K562 (cell line): Measurements from ENCODE around the gene MADD. TPM values are rescaled to one million over a fixed set of nuclear protein-coding genes. Genes with fewer than 3 reads are reported as not detected.

Source experiments
- ATAC-seq: fragments of 200-7000 bp; cut with Tn5 transposase; 3 replicates; pipeline ENCODE4 v1.9.1; 2020; ENCODE audit warnings: moderate library complexity
- BruUV-seq: library from RNA; stranded (reverse); fragments of 400-500 nt; replicated peaks from 2 replicates; lab custom pipeline; 2021; lab: Mats Ljungman, UMichigan
- CTCF ChIA-PET: fragments of 300-600 bp; formaldehyde crosslinking; extraction: SDS; loops from one replicate; lab custom pipeline; 2021; ENCODE audit warnings: low intra/inter-chr PET ratio; lab: Yijun Ruan, JAX
- POLR2A ChIA-PET: fragments of 300-600, 350-650 bp; sonication (Branson Sonifier 250); formaldehyde crosslinking; extraction: SDS; loops from one replicate; lab custom pipeline; 2021; ENCODE audit warnings: antibody characterized with exemption, inconsistent platforms; lab: Yijun Ruan, JAX
- DNase-seq, 4 experiments: peaks; one replicate each; pipeline versions ENCODE4 v3.0.0 to v3.0.0-alpha.2; 2011 to 2018; ENCODE audit warnings: low spot score in 3 of 4, mixed read lengths in 3 of 4; ENCODE audit errors: extremely low read depth in 1 of 4
- FAIRE-seq: peaks from 2 replicates; lab custom pipeline; 2011; peaks lifted over from hg19 to GRCh38; lab: Jason Lieb, UNC
- H2AFZ ChIP-seq: 2 replicates; pipeline ENCODE4 v1.6.0; 2011; ENCODE audit warnings: low read depth, low read length, control low read depth, inconsistent platforms
- H3K27ac ChIP-seq: fragments of 200-600 bp; 3 replicates; pipeline ENCODE4 v1.8.0; 2011; ENCODE audit warnings: low read depth, mild to moderate bottlenecking, control low read depth, inconsistent platforms, low read length, moderate library complexity, mixed read lengths; ENCODE audit errors: extremely low read depth
- H3K27me3 ChIP-seq, 2 experiments: fragments of 300-600 bp in 1 of 2; 2 replicates in 1 of 2; 3 replicates in 1 of 2; pipeline versions ENCODE4 v1.6.0 to v1.8.0; 2011; ENCODE audit warnings: inconsistent platforms in 2 of 2, low read length in 2 of 2, mild to moderate bottlenecking in 1 of 2, mixed read lengths in 1 of 2, moderate library complexity in 1 of 2; ENCODE audit not compliant: control insufficient read depth in 2 of 2, insufficient read depth in 2 of 2
- H3K36me3 ChIP-seq: fragments of 300-600 bp; 3 replicates; pipeline ENCODE4 v1.8.0; 2011; ENCODE audit warnings: mild to moderate bottlenecking, low read length, inconsistent platforms; ENCODE audit not compliant: control insufficient read depth, insufficient read depth
- H3K4me1 ChIP-seq, 2 experiments: fragments of 200-600 bp in 1 of 2; replicated peaks in 1 of 2; 2 replicates in 1 of 2; 3 replicates in 1 of 2; pipeline versions ENCODE4 v1.5.1 to v1.8.0; 2011; ENCODE audit warnings: inconsistent platforms in 2 of 2, low read length in 2 of 2, mild to moderate bottlenecking in 1 of 2, mixed read lengths in 1 of 2, moderate library complexity in 1 of 2; ENCODE audit not compliant: control insufficient read depth in 2 of 2, insufficient read depth in 2 of 2
- H3K4me2 ChIP-seq: 2 replicates; pipeline ENCODE4 v1.6.1; 2011; ENCODE audit warnings: low read length, control low read depth, inconsistent platforms, mixed read lengths; ENCODE audit not compliant: insufficient read depth
- H3K4me3 ChIP-seq: fragments of 200-600 bp; sonication (generic), shearing (Covaris generic); 2 replicates; pipeline ENCODE4 v1.5.1; 2016; ENCODE audit warnings: control low read depth, inconsistent platforms
- H3K79me2 ChIP-seq: fragments of 200-600 bp; 3 replicates; pipeline ENCODE4 v1.8.0; 2011; ENCODE audit warnings: low read length, inconsistent platforms; ENCODE audit not compliant: control insufficient read depth, insufficient read depth
- H3K9ac ChIP-seq, 2 experiments: 2 replicates each; pipeline versions ENCODE4 v1.6.0 to v1.6.1; 2011; ENCODE audit warnings: low read depth in 2 of 2, low read length in 2 of 2, control low read depth in 1 of 2, inconsistent platforms in 1 of 2, mild to moderate bottlenecking in 1 of 2, mixed read lengths in 1 of 2; ENCODE audit not compliant: insufficient read depth in 1 of 2
- H3K9me1 ChIP-seq: one replicate; pipeline ENCODE4 v1.6.0; 2011; ENCODE audit warnings: inconsistent platforms, mild to moderate bottlenecking, low read length, moderate library complexity; ENCODE audit not compliant: control insufficient read depth, insufficient read depth
- H3K9me3 ChIP-seq: replicated peaks from 2 replicates; pipeline ENCODE4 v1.5.1; 2011; ENCODE audit warnings: low read depth, low read length, inconsistent platforms; ENCODE audit not compliant: control insufficient read depth, insufficient read depth
- H4K20me1 ChIP-seq: replicated peaks from 2 replicates; pipeline ENCODE4 v1.6.1; 2011; ENCODE audit warnings: low read length, inconsistent platforms, mixed read lengths; ENCODE audit not compliant: control insufficient read depth, insufficient read depth
- EWSR1 ChIP-seq: fragments of 450-650 bp; IDR thresholded peaks from 2 replicates; pipeline ENCODE4 v1.6.1; 2018; ENCODE audit warnings: borderline replicate concordance, mild to moderate bottlenecking, low read depth, moderate library complexity; ENCODE audit not compliant: partially characterized antibody
- NRF1 ChIP-seq, 2 experiments: fragments of 450-650 bp; IDR thresholded peaks in 1 of 2; conservative IDR thresholded peaks in 1 of 2; 2 replicates each; pipeline ENCODE4 v1.6.1; 2014; ENCODE audit warnings: mild to moderate bottlenecking in 2 of 2
- RBM14 ChIP-seq: fragments of 200-400 bp; formaldehyde crosslinking; IDR thresholded peaks from 2 replicates; pipeline ENCODE4 v1.6.1; 2018; ENCODE audit warnings: low read depth, mild to moderate bottlenecking, low read length, moderate library complexity, borderline replicate concordance; ENCODE audit not compliant: insufficient read depth
- TCFL5 ChIP-seq: fragments of 250-450 bp; sonication (Bioruptor Pico); conservative IDR thresholded peaks from 2 replicates; pipeline ENCODE4 v1.6.1; 2021; ENCODE audit warnings: mild to moderate bottlenecking, moderate library complexity, matching md5 sums
- WGBS: fragments of 100-300 bp; shearing (Covaris generic); methylation state at CpG from one replicate; pipeline ENCODE4 v1.1.6; 2016; ENCODE audit warnings: low coverage, mixed read lengths; ENCODE audit not compliant: insufficient coverage; ENCODE audit errors: missing lambda C conversion rate; 5-methylcytosine and 5-hydroxymethylcytosine counted together
- in situ Hi-C: fragments of 300-500 bp; cut with MboI; formaldehyde crosslinking; loops from 4 replicates; pipeline ENCODE4 v1.15.0; 2018; ENCODE audit warnings: inconsistent platforms, mixed read lengths
- intact Hi-C: fragments of 100-400 bp; cut with micrococcal nuclease; formaldehyde crosslinking; loops from 2 replicates; pipeline ENCODE4 v1.14.2; 2022
- polyA plus RNA-seq, 8 experiments: library from polyadenylated mRNA; depleted of rRNA in 4 of 8; stranded (reverse) in 5 of 8; unstranded in 3 of 8; fragments of >200 nt; fragmentation: Nextera tagmentation in 2 of 8; fragmentation: Illumina TruSeq in 1 of 8; extraction: Ambion mirVana in 2 of 8; extraction: Trizol in 1 of 8; gene quantifications; 2 replicates each; pipeline versions ENCODE4 v1.2.1 to v1.2.3, GENCODE V29; 2011 to 2014; ENCODE audit warnings: inconsistent platforms in 1 of 8, missing spikeins in 1 of 8
- total RNA-seq, 7 experiments: library from RNA; depleted of rRNA in 6 of 7; stranded (reverse); fragments of >200 nt in 6 of 7; fragmentation: Illumina TruSeq in 2 of 7; extraction: Trizol in 2 of 7; gene quantifications; 2 replicates each; pipeline versions ENCODE4 v1.2.1 to v1.2.3, GENCODE V29; 2011 to 2021; ENCODE audit warnings: low replicate concordance in 1 of 7

The MADD gene
- total and polyA plus RNA-seq, 9 of the 15 experiments (the other 6 are each of a cell fraction or from before 2014, with no cell fraction given), result 0.68 to 57.6 (median 33.6) TPM

DNA sequence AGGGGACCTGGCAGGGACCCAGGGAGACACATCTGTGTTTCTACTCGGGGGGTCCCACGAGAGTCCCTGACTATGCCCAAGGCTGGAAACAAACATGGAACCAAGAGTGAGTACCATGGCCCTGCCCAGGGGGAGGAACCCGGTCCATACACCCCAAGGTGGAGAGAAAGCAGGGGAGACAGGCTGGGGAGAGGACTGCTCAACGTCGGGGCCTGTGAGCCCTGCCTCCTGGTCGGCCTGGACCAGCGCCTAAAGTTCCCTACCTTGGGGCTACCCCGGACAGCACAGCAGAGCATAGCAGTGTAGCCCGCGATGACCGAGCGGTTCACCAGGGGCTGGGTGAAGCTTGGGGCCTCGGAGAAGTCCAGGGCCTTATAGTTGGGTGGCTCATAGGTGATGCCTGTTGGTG, 62.4 kb downstream of the MADD start (continued):
- no peak for TF ChIP-seq EWSR1

DNA sequence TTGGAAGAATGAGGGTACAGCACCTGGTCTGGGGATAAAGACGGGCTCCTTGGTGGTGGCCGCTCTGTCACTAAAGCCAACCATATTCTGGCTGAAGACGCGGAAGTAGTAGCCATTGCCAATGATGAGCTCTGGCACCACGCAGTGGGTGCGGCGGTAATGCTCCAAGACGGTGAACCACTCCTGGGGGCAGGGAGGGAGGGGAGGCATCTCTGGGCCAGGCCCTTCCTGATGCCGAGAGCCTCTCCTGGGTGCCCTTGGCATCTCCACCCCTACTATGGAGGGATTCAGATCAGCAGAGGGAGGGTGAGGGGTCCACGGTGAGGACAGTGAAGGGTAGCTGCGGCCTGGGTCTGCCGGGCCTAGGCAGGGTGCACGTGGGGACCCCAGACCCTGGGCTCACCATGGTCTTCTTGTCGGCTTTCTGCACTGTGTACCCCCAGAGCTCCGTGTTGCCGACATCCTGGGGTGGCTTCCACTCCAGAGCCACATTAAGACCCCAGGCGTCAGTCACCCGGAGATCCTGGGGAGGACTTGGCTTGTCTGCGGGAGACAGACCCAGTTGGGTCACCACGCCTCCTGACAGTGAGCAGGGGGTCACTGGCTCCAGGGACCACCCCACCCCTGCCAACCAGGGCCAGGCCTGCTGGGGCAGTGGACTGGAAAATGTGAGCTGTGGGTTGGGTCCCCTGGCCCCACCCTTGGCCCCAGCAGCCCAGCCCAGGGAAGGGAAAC, 63.0 kb downstream of the MADD start:
- in situ Hi-C loops, result no loop called here
- H3K9ac ChIP-seq, result peak overlapping the region in 1 of 2 experiments; percentile 59; a peak in 2 of 4 replicates
- DNase-seq (no peak), ATAC-seq (no peak), FAIRE-seq (no peak)
- no TSS peak for BruUV-seq
- H3K4me2 ChIP-seq, result no peak overlapping the region
- peaks cover 28% of the 10 kb centered on the region; the same call in 1 of the 3 replicates for H3K36me3 ChIP-seq
- no peaks in the 10 kb centered on the region for H3K27me3 ChIP-seq
- TF ChIP-seq RBM14 (no peak), TCFL5 (CRISPR knock-in tag) (no peak), NRF1 (conservative IDR thresholded peaks at IDR 0.05 in 1 of 2, IDR thresholded peaks at IDR 0.05 in 1 of 2) (no peak)
- H3K27ac ChIP-seq, result no peak overlapping the region
- H3K79me2 ChIP-seq, result no peaks in the 10 kb centered on the region
- H3K9me1 ChIP-seq, result no peaks in the 10 kb centered on the region
- ChIA-PET CTCF (no interaction called here), POLR2A (interaction anchor here (0.5 to 1.5 kb wide), 5 partner anchors 8 to 113 kb away, joined by 3 to 5 read pairs (median 4); no protein-coding TSS in a partner anchor)
- H3K4me1 ChIP-seq, result peaks cover 6 to 33% of the 10 kb centered on the region in 2 experiments; a peak in 3 of 5 replicates
- no peak overlapping the region for H2AFZ ChIP-seq
- H3K9me3 ChIP-seq, result no peaks in the 10 kb centered on the region
- 68% methylated on average over 12 of the region's 20 CpGs for WGBS
- intact Hi-C loops, result no loop called here
- H3K4me3 ChIP-seq, result no peak overlapping the region
- H4K20me1 ChIP-seq, result no peaks in the 10 kb centered on the region
